G401 (cell line): ENCODE data around the gene CA5A. TPM values are rescaled to one million over a fixed set of nuclear protein-coding genes. Genes with fewer than 3 reads are reported as not detected.
"Not testable (repeated sequence)": the region's sequence is repeated elsewhere in the genome, so short reads cannot be mapped to it uniquely, and the experiment has no call there.

Experiments used
- DNase-seq: peaks from one replicate; pipeline ENCODE4 v3.0.0-alpha.2; 2015; ENCODE audit warnings: low spot score
- in situ Hi-C: cut with HindIII; loops from 2 replicates; pipeline ENCODE4 v1.10.0; 2016; ENCODE audit warnings: low sequenced_read_pairs, mixed read lengths
- total RNA-seq: library from RNA; depleted of rRNA; stranded (reverse); fragments of >200 nt; shearing (Covaris generic); gene quantifications from 2 replicates; pipeline ENCODE4 v1.2.3, GENCODE V29; 2014

CA5A gene
- total RNA-seq, 1 experiment from 2014 or later = not detected

DNA sequence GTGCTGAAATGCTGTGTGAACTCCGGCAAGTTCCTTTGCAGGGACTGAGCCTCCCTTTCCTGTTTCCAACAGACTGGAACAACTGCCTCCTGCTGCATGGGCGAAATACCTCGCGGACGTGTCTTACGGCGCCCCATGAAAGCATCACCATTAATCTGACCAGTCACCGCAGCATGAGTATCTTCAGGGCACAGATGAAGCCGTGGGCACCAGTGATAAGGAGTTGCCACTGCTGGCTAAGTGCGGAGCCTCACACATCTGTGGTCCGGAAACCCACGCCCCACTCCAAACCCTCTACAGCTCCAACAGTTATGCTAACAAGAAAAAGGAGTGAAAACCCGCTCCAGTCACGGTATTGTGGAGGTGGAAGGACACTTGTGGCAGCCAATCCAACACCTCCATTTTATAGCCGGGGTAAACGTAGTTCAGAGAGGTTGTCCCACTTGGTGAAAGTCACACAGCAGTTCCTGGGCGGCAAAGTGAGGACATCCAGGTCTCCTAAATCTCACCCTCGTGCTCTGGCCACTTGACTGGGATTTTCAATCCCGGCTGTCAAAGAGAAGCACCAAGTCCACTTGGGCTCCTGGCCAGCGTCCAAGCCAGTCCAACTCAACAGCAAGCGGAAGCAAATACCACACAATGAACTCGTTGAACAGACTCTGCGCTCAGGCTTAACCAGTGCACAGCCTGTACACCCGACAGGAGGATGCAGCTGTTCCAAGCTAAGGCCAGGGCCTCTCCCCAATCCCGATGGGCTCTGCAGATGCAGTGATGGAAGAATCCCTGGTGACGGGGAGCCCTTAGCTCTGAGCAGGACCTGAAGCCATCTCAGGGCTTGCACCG lies 78.0 kb downstream of the CA5A start:
- DNase-seq, in situ Hi-C loops: not testable (repeated sequence)

DNA sequence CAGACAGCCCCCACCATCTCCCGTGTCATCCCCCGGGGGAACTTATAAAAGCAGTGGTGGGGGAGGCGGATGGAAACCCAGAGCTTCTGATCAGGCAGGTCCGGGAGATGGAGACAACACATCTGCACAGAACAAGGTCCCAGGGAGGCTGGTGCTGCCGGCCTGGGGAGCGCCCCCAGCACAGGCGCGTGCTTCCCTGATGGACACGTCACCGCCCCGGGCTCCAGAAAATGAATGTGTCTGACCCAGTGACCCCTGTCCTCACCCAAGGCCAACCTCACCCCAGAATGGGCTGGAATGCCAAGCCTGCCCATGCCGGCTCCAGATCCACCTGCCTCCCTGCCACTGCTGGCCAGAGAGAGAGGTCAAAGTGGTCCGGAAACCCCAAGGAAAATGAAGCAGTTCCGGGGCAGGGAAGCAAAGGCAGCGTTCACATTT lies 79.5 kb downstream of the CA5A start:
- in situ Hi-C loops = no loop called here
- no peak for DNase-seq

DNA sequence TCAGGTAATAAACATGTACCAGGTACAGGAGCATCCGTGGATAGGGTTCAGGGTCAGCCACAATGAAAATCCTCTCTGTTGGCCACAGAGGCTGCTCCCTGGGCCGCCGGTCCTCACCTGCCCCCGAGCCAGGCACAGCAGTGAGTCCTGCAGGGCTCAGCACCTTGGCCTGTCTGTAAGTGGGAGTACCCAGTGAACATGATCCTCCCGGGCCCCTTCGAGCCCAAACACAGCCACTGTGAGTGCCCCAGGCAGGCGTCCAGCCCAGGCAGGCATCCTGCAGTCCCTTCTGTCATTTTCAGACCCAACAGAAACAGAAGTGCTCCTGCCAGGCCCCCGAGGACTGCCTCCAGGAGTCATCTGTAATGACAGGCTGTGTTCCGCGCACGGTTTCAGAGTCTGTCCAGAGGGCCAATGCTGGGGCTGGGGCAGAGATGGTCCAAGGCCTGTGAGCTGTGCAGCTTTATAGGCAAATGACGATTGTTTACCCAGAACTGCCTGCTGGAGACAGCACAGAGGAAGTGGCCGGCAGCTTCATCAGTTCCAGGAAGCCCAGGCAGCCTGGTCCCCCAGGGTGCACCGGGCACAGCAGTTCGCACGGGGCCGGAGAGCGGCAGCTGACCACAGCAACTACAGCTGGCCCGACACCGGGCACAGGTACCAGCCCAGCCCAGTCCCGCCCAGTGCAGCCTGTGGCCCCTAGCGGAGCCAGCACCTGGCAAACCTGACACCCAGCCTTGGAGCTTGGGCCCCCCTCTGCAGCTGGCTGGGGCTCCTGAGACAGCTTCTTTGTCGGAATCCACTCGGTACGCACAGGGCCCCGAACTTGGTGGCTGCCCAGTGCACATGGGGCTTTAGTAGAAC lies 80.2 kb downstream of the CA5A start:
- DNase-seq = peak; percentile 77
- in situ Hi-C loops = no loop called here

DNA sequence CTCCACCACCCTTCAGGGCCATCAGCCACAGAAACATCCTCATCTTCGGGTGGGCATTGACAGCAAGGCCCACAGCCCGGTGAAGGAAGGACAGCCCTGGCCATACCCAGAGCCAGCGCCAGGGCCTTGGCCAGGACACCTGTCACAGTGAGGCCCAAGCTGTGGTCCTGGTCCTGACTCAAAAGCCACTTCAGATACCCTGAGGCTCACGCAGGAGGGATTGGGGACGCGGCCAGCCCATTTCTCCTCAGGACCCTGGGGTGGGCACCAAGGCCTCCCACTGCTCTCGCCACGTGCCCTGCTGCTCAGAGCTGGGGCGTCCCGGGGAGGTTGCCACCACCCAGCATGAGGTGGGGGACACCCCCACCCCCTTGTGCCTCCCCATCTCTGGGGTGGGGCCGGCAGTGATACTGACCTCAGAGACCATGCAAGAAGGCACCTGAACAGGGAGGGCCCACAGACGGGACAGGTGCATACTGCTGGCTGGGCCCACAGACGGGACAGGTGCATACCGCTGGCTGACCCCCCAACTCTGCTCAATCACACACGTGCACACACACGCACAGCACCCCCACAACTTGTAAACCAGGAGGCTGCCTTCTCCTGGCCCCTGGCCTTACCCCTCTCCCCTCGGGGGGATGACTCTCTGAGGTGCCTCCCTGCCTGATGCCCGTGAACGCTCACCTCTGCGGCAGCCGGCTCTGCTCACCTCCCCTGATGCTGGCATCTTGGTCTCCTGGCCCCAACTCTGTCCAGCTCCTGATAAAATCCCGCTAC lies 81.2 kb downstream of the CA5A start:
- peak; percentile 58 for DNase-seq
- in situ Hi-C loops = no loop called here

DNA sequence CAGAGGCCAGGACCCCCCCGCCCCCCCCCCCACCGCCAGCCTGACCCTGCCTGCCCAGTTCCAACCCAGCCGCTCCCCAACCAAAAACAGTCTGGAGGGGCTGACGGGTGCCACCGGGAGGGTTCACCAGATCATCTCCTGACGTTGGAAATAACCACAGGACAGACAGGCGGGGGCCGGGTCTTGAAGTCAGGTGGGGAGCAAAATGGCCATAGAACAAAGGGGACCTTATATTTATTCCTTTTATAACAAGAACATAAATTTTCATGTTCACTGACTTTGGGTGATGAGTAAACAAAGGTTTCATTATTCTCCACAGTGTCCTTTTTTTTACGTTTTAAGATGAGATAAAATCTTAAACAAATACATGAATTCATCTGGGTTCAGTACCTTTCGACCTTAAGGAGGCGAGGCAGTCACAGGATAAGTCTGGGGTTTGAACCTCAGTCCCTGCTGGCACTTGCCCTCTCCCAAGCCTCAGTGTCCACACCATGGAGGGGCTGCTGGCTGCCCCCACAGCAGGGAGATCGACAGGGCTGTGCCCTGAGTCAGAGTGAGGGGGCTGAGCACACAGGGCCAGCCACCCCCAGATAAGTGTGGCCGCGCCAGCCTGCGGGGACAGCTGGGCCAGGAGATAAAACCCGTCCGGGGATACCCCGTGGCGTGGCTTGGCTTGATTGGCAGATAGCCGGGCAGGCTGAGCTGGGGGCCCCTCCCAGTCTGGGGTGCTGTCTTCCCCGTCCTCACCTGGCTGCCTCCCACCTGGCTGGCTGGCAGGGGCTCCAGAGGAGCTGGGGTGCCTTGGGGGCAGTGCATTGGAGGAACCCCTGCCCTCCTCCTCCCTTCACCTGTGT lies 82.0 kb downstream of the CA5A start:
- DNase-seq = no peak
- in situ Hi-C loops = no loop called here

DNA sequence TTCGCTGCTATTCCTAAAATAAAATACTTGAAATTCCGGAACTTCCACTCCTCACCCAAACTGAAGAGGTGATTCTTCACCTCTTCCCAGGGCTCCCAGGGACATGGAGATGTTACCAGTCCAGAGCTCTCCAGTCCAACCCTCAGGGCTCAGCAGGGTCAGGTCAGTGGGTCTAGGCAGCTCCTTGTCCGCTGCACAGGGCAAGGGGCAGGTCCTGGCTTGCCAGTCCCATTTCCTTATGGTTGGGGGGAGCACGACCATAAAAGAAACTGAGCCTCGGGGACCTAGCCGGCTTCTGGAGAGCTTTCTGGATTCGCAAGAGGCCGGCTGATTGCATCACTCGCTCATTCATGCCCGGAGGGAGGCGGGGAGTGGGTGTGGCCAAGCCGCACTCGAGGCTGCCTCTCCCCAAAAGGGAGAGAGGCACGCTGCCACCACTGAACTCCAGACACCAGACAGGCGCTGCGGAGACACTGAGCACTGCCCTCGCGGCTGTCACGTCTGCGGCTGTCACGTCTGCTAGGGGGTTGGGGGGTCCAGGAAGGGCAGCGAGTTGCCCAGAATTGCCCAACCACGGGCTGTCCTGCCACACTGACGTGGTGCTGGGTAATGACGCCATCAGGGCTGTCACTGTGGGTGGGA lies 82.8 kb downstream of the CA5A start:
- DNase-seq = peak; percentile 87
- in situ Hi-C loops = no loop called here

DNA sequence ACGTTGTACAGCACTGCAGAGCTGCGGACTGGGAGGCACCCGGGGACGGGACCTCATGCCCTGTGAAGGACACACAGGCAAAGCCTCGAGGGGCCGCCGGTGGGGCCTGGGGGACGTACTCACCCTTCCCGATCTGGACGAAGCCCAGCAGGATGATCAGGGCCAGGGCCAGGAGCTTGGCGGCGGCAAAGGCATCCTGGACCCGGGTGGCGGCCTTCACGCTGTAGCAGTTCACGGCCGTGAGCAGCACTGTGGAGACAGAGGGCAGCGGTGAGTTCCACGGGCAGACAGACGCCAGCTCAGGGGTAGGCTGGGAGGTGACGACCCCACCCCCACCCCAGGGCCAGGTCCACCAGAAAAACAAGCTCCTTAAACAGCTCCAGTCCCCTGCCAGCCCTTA lies 84.7 kb downstream of the CA5A start:
- in situ Hi-C loops = no loop called here
- no peak for DNase-seq

DNA sequence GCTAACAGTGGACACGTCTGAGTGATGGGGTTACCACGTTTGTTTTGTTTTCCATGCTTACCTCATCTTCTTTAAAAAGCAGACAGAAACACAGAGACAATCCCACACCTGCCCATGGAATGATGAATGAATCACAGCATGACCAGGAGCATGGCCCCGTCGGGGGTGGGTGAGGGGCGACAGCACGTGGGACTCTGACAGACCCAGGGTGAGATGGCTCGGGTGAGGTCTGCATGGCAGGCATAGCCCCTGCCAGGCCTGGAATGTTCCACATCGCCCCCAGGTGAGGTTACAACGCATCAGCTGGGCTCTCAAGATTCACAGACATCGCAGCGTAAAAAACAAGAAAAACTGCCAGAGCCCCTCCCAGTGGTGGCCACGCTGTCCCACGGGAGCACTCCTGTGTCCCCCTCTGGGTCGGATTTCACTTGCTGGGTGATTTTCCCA lies 85.2 kb downstream of the CA5A start:
- no peak for DNase-seq
- in situ Hi-C loops = no loop called here

DNA sequence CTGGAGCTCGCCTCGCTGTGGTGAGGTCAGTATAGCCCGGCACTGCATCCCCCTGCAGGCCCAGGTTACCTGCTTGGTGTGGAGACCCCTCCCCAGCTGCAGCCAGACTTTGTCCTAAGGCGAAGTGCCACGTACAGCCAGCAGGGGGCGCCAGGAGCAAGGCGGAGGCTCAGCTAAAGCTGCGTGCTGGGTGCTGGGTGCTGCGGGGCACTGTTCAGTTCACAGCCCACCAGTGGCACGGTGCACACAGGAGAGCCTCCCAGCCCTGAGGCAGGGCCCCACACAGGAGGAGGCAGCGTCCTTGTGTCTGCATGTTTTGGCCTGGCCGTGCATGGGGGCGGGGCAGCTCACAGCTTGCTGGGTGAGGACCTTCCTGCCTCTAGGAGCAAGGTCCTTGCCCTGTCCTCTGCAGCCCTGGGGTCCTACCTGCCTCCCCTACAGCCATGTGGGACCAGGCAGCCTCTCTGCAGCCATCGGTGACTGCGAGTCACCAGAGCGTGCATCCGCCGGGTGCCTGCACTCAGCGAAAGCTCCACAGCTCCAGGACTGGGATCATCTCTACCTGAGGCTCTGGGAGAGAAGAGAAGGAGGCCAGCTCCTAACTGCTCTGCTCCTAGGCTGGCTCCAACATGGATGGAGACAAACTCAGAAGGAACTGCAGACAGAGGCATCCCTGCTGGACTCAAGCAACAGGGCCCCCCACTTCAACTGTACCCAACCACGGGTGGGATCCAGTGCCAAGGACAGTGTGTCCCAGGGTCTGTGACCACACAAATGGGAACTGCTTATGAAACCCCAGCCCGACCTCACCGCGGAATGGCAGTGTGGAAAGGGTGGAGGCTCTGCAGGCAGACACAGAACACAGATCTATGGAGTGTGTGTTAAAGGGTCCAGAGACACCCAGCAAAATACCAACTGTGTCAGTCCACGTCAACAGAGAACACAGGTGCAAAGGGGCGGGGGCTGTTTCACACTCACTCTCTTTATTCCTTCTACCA lies 86.0 kb downstream of the CA5A start:
- in situ Hi-C loops = no loop called here

DNA sequence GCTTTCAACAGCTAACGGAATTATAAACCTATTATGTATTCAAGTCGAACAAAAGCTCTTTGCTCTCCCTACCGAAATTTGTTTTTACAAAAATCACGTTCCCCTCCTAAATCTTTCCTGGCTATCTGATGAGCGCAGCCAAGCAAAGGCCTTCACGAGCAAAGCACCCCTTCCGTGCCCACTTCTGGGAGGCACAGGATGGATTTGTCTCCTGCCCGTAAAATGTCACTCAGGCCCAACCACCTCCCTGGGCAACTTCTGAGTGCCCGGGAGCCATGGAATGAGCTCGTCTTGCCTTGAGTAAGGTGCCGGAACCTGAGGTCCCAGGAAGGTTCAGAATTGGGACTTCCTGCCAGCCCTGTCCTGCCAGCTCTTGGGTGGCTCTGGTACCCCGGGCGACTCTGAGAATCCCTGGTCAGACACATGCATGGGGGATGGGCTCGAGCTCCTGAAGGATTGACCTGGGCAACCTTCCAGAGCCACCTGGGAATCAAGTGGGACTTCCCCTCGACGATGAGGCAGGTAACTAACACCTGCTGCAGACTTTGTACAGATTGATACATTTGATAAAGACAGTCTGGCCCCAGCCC lies 86.8 kb downstream of the CA5A start:
- in situ Hi-C loops = no loop called here
- no peak for DNase-seq

More for the DNA sequence above, 86.0 kb downstream of the CA5A start:
- DNase-seq = peak; percentile 57

DNA sequence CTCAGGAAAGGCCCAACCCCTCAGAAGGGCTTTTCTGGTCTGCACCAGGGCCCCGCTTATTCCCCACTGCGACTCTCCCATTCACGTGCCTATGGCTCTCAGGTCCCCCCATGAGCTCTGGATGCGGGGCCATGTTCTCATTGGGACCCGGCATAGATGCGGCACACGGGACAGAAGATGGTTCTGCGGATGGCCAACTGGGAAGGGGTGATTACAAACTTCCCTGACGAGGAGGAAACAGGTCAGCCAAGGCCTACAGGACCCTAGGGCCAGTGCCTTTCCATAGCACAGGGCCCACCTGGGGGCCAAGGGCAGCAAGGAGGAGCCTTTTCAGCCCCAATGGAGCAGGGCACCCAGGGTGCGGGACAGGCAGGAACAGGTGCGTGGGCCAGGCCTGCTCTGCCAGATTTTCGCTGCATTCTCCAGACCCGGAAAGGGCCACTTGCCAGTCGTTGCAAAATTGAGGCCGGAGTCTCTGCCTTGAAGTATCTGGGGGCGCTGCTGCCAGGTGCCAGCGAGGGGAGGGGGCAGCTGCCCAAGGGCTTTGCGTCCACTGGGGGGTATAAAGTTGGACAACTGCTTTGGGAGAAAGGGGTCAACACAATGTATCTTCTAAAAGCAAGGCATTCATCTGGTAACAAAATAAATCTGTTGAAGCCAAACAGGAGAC lies 87.5 kb downstream of the CA5A start:
- in situ Hi-C loops = no loop called here

DNA sequence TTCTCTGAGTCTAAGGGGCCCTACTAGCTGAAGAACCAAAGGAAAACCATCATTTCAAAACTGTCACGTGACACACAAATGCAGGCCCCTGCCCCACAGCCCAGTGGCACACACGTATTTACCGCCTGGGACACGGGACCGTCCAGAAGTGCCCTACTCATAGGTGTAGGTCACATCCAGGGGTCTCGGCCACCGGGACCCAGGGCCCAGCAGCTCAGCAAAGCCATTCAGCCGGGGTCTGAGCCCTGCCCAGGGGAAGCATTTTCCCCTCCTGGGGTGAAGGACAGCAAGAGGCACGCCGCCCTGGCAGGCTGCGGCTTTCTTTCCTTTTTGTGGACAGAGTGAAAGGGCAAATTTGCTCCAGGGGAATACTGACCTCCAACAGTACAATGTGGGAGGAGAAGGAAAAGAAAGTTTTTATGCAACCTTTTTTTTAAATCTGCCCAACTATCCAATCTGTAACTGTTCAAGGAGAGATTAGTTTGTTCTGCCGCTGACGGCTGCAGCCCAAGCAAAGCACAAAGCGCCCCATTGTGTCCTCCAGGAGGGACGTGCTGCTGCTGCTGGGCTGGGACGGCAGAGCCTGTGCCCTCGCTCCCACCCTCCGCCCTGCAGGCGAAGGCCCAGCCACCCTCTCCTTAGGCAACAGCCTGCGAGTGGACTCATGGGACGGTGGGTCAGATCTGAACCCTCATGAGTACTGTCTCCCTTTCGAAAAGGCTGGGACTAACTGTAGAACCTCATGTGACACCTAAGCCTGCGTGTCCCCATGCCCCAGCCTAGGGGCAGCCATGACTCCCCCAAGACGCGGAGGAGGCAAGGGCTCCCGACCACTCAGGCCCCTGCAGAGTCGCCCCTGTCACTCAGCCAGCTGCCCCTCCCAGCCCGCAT lies 88.3 kb downstream of the CA5A start:
- no peak for DNase-seq

More for the DNA sequence above, 87.5 kb downstream of the CA5A start:
- no peak for DNase-seq

DNA sequence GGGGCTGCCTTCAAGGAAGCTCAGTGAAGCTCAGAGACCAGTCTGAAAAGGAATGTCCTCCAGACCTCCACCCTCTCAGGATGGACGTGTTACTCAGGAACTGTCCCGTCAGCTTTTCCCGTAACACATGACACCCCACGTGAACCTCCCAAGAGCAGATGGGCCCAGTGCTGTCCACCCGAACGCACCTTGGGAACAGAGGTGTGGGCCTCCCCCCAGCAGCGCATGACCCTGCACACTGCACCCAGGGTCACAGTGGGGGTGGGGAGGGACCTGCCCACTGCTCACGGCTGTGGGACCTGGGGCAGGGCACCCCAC lies 88.9 kb downstream of the CA5A start:
- in situ Hi-C loops = no loop called here
- no peak for DNase-seq

More for the DNA sequence above, 88.3 kb downstream of the CA5A start:
- in situ Hi-C loops = no loop called here

DNA sequence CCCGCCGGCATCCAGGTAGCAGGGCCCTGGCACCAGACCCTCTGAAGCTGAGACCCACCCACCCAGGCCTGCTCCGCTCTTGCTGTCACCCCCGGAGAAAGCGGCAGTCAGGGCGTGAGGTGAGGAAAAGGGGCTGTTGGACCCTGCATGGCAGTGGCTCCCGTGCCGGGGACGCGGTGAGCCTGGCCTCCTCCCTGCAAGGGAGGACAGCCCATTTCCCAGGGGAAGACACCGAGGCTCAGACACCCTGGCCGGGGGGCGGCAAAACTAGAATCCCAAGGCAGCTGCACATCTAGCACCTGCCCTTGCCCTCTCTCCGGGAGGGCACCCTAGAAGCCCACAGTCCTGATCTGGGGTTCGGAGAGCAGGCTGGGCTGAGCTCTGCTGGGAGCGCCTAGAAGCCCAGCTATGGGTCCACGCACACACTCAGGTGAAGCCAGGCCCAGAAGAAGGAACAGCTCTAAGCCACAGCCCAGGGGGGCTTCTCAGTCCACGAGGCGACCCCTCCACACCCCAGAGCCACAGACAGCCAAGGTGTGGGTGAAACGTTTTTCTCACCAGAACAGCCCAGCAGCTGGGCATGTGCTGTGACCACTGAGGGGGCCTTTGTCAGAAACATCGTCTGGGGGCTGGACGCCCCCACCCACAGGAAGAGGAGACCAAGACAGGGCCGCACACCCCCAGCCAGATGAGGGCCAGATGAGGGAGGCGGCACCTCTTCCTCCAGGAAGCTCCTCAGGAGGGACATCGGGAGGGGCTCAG lies 89.4 kb downstream of the CA5A start:
- in situ Hi-C loops = no loop called here
- no peak for DNase-seq
